ENCODE data around the gene RTN4R.

GRCh38 chr22:20254975-20255946, 12.9 kb downstream of the RTN4R start:
- no peak for TF ChIP-seq CTCF (IDR thresholded peaks at IDR 0.05; ENCODE audit: control extremely low read depth in 1 of 3, insufficient read depth in 1 of 3, low read depth in 1 of 3, low read length in 3 of 3)
- no peak for TF ChIP-seq ATF3 (IDR thresholded peaks at IDR 0.05; ENCODE audit: insufficient read depth, low read depth, low read length)
- no peak for TF ChIP-seq POU5F1 (IDR thresholded peaks at IDR 0.05; ENCODE audit: low read depth, low read length)
- TF ChIP-seq BCL11A (IDR thresholded peaks at IDR 0.05; ENCODE audit: low read depth in 2 of 2, low read length in 2 of 2), result no peak
- no peak for TF ChIP-seq POLR2A (IDR thresholded peaks at IDR 0.05; ENCODE audit: control extremely low read depth in 1 of 2, low read depth in 2 of 2, low read length in 2 of 2)

All from H1 (cell line).